WTC11 (cell line): ENCODE measurements around the gene SIX2. TPM values are rescaled to one million over a fixed set of nuclear protein-coding genes. Genes with fewer than 3 reads are reported as not detected.
A peak's percentile ranks its signal among the peaks of the same experiment; 100 is the strongest.

Experiments used
- CREM ChIP-seq: sonication (generic); formaldehyde crosslinking; IDR thresholded peaks from 2 replicates; pipeline ENCODE4 v1.8.1; 2022; ENCODE audit warnings: mild to moderate bottlenecking, missing genetic modification reagents, moderate library complexity
- ESRRA ChIP-seq: sonication (generic); formaldehyde crosslinking; IDR thresholded peaks from 2 replicates; pipeline ENCODE4 v1.8.1; 2022; ENCODE audit warnings: mild to moderate bottlenecking, missing genetic modification reagents, borderline replicate concordance
- FOXK1 ChIP-seq: sonication (generic); formaldehyde crosslinking; IDR thresholded peaks from 2 replicates; pipeline ENCODE4 v1.8.0; 2022; ENCODE audit warnings: mild to moderate bottlenecking, moderate library complexity, missing genetic modification reagents
- GABPB1 ChIP-seq: sonication (generic); formaldehyde crosslinking; IDR thresholded peaks from 2 replicates; pipeline ENCODE4 v1.8.1; 2023; ENCODE audit warnings: mild to moderate bottlenecking, missing genetic modification reagents
- JAZF1 ChIP-seq: fragments of 250-450 bp; sonication (Bioruptor Pico); IDR thresholded peaks from 2 replicates; pipeline ENCODE4 v1.9.0; 2021; ENCODE audit warnings: moderate library complexity, mild to moderate bottlenecking, inconsistent platforms
- ZNF138 ChIP-seq: sonication (generic); formaldehyde crosslinking; conservative IDR thresholded peaks from 2 replicates; pipeline ENCODE4 v1.8.1; 2022; ENCODE audit warnings: mild to moderate bottlenecking, moderate library complexity, missing genetic modification reagents
- ZNF423 ChIP-seq: fragments of 250-450 bp; sonication (Bioruptor Pico); IDR thresholded peaks from 2 replicates; pipeline ENCODE4 v2.1.2; 2022; ENCODE audit warnings: mild to moderate bottlenecking, moderate library complexity
- total RNA-seq: library from RNA; stranded (reverse); gene quantifications from 3 replicates; pipeline ENCODE4 v1.2.3, GENCODE V29; 2021
- TF ChIP-seq, protein P1 (sequence below): sonication (generic); formaldehyde crosslinking; IDR thresholded peaks from 2 replicates; pipeline ENCODE4 v1.8.1; 2022; ENCODE audit warnings: mild to moderate bottlenecking, moderate library complexity, missing genetic modification reagents
- TF ChIP-seq, protein P2 (sequence below): sonication (generic); formaldehyde crosslinking; IDR thresholded peaks from 2 replicates; pipeline ENCODE4 v1.8.1; 2023; ENCODE audit warnings: mild to moderate bottlenecking, missing genetic modification reagents
- TF ChIP-seq, protein P3 (sequence below): sonication (generic); formaldehyde crosslinking; IDR thresholded peaks from 2 replicates; pipeline ENCODE4 v1.8.0; 2023; ENCODE audit warnings: mild to moderate bottlenecking, missing genetic modification reagents
- TF ChIP-seq, protein P4 (sequence below): sonication (generic); formaldehyde crosslinking; IDR thresholded peaks from 2 replicates; pipeline ENCODE4 v1.8.1; 2023; ENCODE audit warnings: mild to moderate bottlenecking, missing genetic modification reagents, moderate library complexity

The SIX2 gene
- total RNA-seq, 1 experiment from 2014 or later: 1.7 TPM

DNA sequence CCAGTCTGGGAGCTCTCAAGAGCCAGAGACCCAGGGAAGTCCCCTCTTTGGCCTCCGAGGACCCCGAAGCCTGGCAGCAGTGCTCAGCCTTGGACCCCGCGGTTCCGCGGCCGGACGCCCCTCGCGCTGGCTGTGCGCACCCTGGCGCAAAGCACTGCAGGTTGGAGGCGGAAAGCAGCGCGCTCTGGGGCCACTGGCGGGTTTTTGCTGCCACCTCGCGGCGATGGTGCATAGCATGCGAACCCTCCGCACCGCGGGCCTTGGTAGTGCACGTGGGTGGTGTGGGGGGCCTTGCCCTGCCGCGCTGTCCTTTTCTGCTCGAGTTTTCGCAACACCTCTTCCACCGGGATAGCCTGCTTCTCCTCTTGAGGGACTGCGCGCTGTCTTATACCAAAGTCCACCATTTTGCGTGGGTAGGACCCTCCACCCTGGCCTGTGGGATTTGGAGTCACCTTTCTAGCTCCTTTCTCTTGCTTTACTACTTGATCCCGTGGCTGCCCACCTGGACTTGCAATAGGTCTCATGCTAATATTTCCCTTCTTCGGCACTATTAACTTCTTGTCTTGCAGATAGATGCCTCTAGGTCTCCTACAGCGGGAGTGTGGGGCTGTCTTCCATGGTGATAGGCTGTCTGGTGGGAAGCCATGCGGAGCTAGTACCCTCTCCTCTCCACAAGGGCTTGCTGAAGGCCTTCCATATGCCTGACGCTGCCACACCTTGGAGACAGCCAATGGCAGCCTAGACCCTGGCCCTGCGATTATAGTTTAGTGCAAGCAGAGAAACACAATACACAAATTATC, 53.5 kb downstream of the SIX2 start (continued):
- TF ChIP-seq ZNF423 (CRISPR knock-in tag) (peak; percentile 34; the same call in 1 of the 2 replicates), JAZF1 (CRISPR knock-in tag) (no peak), CREM (CRISPR knock-in tag) (0 out of 2 replicates have a peak, but pooled peaks have one; percentile 24), GABPB1 (CRISPR knock-in tag) (peak; percentile 31; the same call in 1 of the 2 replicates), ESRRA (CRISPR knock-in tag) (no peak), ZNF138 (CRISPR knock-in tag) (no peak), FOXK1 (CRISPR knock-in tag) (peak; percentile 25; the same call in 1 of the 2 replicates)
- TF ChIP-seq, protein P1, sequence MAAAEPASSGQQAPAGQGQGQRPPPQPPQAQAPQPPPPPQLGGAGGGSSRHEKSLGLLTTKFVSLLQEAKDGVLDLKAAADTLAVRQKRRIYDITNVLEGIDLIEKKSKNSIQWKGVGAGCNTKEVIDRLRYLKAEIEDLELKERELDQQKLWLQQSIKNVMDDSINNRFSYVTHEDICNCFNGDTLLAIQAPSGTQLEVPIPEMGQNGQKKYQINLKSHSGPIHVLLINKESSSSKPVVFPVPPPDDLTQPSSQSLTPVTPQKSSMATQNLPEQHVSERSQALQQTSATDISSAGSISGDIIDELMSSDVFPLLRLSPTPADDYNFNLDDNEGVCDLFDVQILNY (CRISPR knock-in tag): no peak
- TF ChIP-seq, protein P2, sequence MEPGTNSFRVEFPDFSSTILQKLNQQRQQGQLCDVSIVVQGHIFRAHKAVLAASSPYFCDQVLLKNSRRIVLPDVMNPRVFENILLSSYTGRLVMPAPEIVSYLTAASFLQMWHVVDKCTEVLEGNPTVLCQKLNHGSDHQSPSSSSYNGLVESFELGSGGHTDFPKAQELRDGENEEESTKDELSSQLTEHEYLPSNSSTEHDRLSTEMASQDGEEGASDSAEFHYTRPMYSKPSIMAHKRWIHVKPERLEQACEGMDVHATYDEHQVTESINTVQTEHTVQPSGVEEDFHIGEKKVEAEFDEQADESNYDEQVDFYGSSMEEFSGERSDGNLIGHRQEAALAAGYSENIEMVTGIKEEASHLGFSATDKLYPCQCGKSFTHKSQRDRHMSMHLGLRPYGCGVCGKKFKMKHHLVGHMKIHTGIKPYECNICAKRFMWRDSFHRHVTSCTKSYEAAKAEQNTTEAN: no peak; the same call in 1 of the 2 replicates
- TF ChIP-seq, protein P3, sequence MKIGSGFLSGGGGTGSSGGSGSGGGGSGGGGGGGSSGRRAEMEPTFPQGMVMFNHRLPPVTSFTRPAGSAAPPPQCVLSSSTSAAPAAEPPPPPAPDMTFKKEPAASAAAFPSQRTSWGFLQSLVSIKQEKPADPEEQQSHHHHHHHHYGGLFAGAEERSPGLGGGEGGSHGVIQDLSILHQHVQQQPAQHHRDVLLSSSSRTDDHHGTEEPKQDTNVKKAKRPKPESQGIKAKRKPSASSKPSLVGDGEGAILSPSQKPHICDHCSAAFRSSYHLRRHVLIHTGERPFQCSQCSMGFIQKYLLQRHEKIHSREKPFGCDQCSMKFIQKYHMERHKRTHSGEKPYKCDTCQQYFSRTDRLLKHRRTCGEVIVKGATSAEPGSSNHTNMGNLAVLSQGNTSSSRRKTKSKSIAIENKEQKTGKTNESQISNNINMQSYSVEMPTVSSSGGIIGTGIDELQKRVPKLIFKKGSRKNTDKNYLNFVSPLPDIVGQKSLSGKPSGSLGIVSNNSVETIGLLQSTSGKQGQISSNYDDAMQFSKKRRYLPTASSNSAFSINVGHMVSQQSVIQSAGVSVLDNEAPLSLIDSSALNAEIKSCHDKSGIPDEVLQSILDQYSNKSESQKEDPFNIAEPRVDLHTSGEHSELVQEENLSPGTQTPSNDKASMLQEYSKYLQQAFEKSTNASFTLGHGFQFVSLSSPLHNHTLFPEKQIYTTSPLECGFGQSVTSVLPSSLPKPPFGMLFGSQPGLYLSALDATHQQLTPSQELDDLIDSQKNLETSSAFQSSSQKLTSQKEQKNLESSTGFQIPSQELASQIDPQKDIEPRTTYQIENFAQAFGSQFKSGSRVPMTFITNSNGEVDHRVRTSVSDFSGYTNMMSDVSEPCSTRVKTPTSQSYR (CRISPR knock-in tag): no peak
- TF ChIP-seq, protein P4, sequence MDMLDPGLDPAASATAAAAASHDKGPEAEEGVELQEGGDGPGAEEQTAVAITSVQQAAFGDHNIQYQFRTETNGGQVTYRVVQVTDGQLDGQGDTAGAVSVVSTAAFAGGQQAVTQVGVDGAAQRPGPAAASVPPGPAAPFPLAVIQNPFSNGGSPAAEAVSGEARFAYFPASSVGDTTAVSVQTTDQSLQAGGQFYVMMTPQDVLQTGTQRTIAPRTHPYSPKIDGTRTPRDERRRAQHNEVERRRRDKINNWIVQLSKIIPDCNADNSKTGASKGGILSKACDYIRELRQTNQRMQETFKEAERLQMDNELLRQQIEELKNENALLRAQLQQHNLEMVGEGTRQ (CRISPR knock-in tag): peak; percentile 34; the same call in 1 of the 2 replicates
- TF ChIP-seq, all 79 proteins: peak for 18

Other genes starting within 250 kb of the SIX2 start
- gene SIX3, start 67.8 kb downstream of the SIX2 start, total RNA-seq: 6.2 to 13.2 TPM (median 6.6 TPM) in 3 replicates